Measurements from ENCODE around the gene SAT1.

SAT1 gene

DNA sequence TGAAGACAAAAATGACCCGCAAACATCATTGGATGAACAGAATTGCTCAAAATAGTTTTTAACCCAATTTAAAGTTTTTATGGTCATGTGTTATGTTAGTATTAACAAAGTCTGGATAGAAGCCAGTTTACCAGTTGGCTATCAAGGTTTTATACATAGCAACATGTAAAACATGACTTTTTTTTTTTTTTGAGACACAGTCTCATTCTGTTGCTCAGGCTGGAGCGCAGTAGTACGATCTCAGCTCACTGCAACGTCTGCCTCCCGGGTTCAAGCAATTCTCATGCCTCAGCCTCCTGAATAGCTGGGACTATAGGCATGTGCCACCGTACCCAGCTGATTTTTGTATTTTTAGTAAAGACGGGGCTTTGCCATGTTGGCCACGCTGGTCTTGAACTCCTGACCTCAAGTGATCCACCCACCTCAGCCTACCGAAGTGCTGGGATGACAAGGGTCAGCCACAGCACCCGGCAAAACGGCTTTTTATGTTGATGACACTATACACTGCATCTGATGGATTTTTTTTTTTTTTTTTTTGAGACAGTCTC, 3.4 kb downstream of the SAT1 start:
- no peaks in the 10 kb centered on the region for H3K9me3 ChIP-seq (ENCODE audit: control insufficient read depth, low read length)
- no peak overlapping the region for H2AFZ ChIP-seq
- no peak overlapping the region for H3K9ac ChIP-seq
- H3K4me3 ChIP-seq (ENCODE audit: low read depth, low read length), result no peak overlapping the region
- no peaks in the 10 kb centered on the region for H3K79me2 ChIP-seq
- no peak overlapping the region for H3K27ac ChIP-seq
- TF ChIP-seq, protein P1, sequence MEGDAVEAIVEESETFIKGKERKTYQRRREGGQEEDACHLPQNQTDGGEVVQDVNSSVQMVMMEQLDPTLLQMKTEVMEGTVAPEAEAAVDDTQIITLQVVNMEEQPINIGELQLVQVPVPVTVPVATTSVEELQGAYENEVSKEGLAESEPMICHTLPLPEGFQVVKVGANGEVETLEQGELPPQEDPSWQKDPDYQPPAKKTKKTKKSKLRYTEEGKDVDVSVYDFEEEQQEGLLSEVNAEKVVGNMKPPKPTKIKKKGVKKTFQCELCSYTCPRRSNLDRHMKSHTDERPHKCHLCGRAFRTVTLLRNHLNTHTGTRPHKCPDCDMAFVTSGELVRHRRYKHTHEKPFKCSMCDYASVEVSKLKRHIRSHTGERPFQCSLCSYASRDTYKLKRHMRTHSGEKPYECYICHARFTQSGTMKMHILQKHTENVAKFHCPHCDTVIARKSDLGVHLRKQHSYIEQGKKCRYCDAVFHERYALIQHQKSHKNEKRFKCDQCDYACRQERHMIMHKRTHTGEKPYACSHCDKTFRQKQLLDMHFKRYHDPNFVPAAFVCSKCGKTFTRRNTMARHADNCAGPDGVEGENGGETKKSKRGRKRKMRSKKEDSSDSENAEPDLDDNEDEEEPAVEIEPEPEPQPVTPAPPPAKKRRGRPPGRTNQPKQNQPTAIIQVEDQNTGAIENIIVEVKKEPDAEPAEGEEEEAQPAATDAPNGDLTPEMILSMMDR (IDR thresholded peaks at IDR 0.05), result no peak
- H3K4me1 ChIP-seq, result no peaks in the 10 kb centered on the region
- peak overlapping the region; percentile 67 for H3K4me2 ChIP-seq (ENCODE audit: low read length)
- no peaks in the 10 kb centered on the region for H3K27me3 ChIP-seq (ENCODE audit: control insufficient read depth, insufficient read depth, low read length)
- H3K36me3 ChIP-seq (ENCODE audit: control insufficient read depth, insufficient read depth, low read length), result no peaks in the 10 kb centered on the region

DNA sequence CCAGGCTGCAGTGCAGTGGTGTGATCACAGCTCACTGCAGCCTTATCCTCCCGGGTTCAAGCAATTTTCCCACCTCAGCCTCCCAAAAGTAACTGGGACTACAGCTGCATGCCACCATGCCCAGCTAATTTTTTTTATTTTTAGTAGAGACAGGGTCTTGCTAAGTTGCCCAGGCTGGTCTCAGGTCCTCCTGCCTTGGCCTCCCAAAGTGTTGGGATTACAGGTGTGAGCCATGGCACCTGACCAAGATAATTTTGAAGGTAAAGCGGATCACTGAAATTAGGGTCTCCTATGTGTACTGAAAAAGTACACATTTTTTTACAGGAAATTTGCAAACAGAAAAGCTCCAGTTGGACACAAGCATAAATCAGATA, 4.8 kb downstream of the SAT1 start:
- TF ChIP-seq, protein P1 (IDR thresholded peaks at IDR 0.05), result no peak
- Histone ChIP-seq H3K4me1 (no peaks in the 10 kb centered on the region), H3K79me2 (no peaks in the 10 kb centered on the region), H3K27me3 (ENCODE audit: control insufficient read depth, insufficient read depth, low read length) (no peaks in the 10 kb centered on the region), H2AFZ (no peak overlapping the region), H3K9ac (no peak overlapping the region), H3K36me3 (ENCODE audit: control insufficient read depth, insufficient read depth, low read length) (no peaks in the 10 kb centered on the region), H3K9me3 (ENCODE audit: control insufficient read depth, low read length) (no peaks in the 10 kb centered on the region), H3K4me3 (ENCODE audit: low read depth, low read length) (no peak overlapping the region), H3K4me2 (ENCODE audit: low read length) (no peak overlapping the region), H3K27ac (no peak overlapping the region)

DNA sequence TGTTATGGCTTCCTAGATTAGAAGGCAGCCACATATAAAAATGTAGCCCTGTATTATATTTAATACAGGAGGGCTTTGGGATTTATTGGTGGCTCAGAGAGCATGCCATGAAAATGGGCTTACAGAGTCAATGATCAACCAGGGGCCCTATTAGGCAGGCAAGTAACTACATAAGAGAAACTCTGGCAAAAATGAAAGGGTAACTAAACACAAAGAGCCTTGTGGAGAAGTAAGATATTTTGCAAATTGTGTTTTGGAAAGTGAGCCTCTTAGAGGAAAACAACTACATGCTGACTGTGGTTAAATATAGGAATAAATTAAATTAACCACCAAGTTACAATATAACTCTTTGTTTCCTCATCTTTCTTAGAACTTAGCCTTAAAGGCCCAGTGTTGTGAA, 5.5 kb downstream of the SAT1 start:
- TF ChIP-seq, protein P1 (IDR thresholded peaks at IDR 0.05), result no peak
- H3K4me3 ChIP-seq (ENCODE audit: low read depth, low read length), result no peak overlapping the region
- H3K4me2 ChIP-seq (ENCODE audit: low read length), result no peak overlapping the region
- no peak overlapping the region for H3K9ac ChIP-seq
- H3K36me3 ChIP-seq (ENCODE audit: control insufficient read depth, insufficient read depth, low read length), result no peaks in the 10 kb centered on the region
- H3K27me3 ChIP-seq (ENCODE audit: control insufficient read depth, insufficient read depth, low read length), result no peaks in the 10 kb centered on the region
- peak overlapping the region; percentile 38 for H2AFZ ChIP-seq
- no peaks in the 10 kb centered on the region for H3K4me1 ChIP-seq
- H3K27ac ChIP-seq, result no peak overlapping the region
- H3K9me3 ChIP-seq (ENCODE audit: control insufficient read depth, low read length), result no peaks in the 10 kb centered on the region
- H3K79me2 ChIP-seq, result no peaks in the 10 kb centered on the region

DNA sequence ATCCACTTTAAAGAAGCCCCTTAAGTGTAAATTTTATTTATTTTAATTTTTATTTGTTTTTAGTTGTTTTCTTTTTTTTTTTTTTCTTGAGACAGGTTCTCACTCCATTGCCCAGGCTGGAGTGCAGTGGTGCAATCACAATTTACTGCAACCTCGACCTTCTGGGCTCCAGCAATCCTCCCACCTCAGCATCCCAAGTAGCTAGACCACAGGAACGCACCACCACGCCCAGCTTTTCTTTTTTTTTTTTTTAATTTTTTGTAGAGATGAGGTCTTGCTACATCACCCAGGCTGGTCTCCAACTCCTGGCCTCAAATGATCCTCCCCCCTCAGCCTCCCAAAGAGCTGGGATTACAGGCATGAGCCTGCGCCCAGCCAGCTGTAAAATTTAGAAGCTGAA, 6.0 kb downstream of the SAT1 start:
- no peak overlapping the region for H3K9ac ChIP-seq
- TF ChIP-seq, protein P1 (IDR thresholded peaks at IDR 0.05), result no peak
- H3K9me3 ChIP-seq (ENCODE audit: control insufficient read depth, low read length), result no peaks in the 10 kb centered on the region
- no peak overlapping the region for H3K4me3 ChIP-seq (ENCODE audit: low read depth, low read length)
- no peaks in the 10 kb centered on the region for H3K4me1 ChIP-seq
- no peak overlapping the region for H3K27ac ChIP-seq
- H3K4me2 ChIP-seq (ENCODE audit: low read length), result no peak overlapping the region
- H3K27me3 ChIP-seq (ENCODE audit: control insufficient read depth, insufficient read depth, low read length), result no peaks in the 10 kb centered on the region
- H3K79me2 ChIP-seq, result no peaks in the 10 kb centered on the region
- no peaks in the 10 kb centered on the region for H3K36me3 ChIP-seq (ENCODE audit: control insufficient read depth, insufficient read depth, low read length)
- H2AFZ ChIP-seq, result no peak overlapping the region

DNA sequence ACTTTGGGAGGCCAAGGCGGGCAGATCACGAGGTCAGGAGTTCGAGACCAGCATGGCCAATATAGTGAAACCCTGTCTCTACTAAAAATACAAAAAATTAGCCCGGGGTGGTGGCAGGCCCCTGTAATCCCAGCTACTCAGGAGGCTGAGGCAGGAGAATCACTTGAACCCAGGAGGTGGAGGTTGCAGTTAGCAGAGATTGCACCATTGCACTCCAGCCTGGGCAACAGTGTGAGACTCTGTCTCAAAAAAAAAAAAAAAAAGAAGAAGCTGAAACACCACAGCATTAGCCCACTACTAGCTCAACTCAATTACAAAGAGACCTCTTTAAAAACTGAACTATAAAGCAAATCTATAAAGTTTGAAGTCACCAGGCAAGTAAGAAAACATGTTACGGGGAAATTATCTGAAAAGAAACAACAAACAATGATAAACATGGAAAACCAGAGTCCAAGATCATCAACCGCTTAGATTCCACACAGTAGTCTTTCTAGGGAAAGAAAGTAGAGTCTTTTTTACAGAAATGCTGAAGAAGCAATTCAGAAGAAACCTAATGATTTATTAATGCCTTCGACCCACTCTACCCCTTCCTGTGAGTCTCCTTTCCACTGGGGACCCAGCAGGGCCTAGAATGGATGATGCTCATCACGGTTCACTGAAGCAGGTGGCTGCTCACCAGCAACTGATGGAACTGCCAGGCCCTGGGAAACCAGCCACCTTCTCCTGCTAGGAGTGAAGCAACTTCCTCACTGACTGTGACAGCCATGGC, 6.6 kb downstream of the SAT1 start:
- Histone ChIP-seq H3K79me2 (no peaks in the 10 kb centered on the region), H3K36me3 (ENCODE audit: control insufficient read depth, insufficient read depth, low read length) (no peaks in the 10 kb centered on the region), H3K27me3 (ENCODE audit: control insufficient read depth, insufficient read depth, low read length) (no peaks in the 10 kb centered on the region), H2AFZ (no peak overlapping the region), H3K9ac (no peak overlapping the region), H3K27ac (no peak overlapping the region), H3K4me1 (no peaks in the 10 kb centered on the region), H3K9me3 (ENCODE audit: control insufficient read depth, low read length) (no peaks in the 10 kb centered on the region), H3K4me2 (ENCODE audit: low read length) (no peak overlapping the region), H3K4me3 (ENCODE audit: low read depth, low read length) (no peak overlapping the region)
- TF ChIP-seq, protein P1 (IDR thresholded peaks at IDR 0.05), result no peak
